ENCODE measurements around the gene EVC. TPM values are rescaled to one million over a fixed set of nuclear protein-coding genes. Genes with fewer than 3 reads are reported as not detected.

Gene EVC
- total and polyA plus RNA-seq, 2 donors (not counting 1 experiment from before 2014, with no cell fraction given) = 4.9 to 39.0 TPM

- Histone ChIP-seq H3K4me1 (ENCODE audit: control insufficient read depth, extremely low read depth, insufficient read depth, low read length) (no peaks in the 10 kb centered on the region), H3K79me2 (ENCODE audit: control insufficient read depth, insufficient read depth, low read length) (no peaks in the 10 kb centered on the region), H3K36me3 (ENCODE audit: control insufficient read depth, insufficient read depth, low read length) (peaks cover 23% of the 10 kb centered on the region), H3K9ac (ENCODE audit: insufficient read depth, low read length) (no peak overlapping the region), H2AFZ (ENCODE audit: low read length) (no peak overlapping the region), H3K27ac (ENCODE audit: insufficient read depth, low read length) (no peak overlapping the region), H3K4me3 (replicated peaks in 1 of 4; ENCODE audit: control extremely low read depth in 1 of 4, insufficient read depth in 1 of 4, low read depth in 3 of 4, low read length in 4 of 4) (no peak overlapping the region), H3K27me3 (ENCODE audit: control insufficient read depth, insufficient read depth, low read length) (no peaks in the 10 kb centered on the region), H4K20me1 (ENCODE audit: control insufficient read depth, extremely low read depth, insufficient read depth, low read length) (no peaks in the 10 kb centered on the region), H3K4me2 (ENCODE audit: extremely low read depth, insufficient read depth, low read length) (no peak overlapping the region), H3K9me3 (ENCODE audit: control insufficient read depth, insufficient read depth, low read depth, low read length) (no peaks in the 10 kb centered on the region)
- no peak for DNase-seq (ENCODE audit: low read depth in 2 of 2)
- TF ChIP-seq, protein P1, sequence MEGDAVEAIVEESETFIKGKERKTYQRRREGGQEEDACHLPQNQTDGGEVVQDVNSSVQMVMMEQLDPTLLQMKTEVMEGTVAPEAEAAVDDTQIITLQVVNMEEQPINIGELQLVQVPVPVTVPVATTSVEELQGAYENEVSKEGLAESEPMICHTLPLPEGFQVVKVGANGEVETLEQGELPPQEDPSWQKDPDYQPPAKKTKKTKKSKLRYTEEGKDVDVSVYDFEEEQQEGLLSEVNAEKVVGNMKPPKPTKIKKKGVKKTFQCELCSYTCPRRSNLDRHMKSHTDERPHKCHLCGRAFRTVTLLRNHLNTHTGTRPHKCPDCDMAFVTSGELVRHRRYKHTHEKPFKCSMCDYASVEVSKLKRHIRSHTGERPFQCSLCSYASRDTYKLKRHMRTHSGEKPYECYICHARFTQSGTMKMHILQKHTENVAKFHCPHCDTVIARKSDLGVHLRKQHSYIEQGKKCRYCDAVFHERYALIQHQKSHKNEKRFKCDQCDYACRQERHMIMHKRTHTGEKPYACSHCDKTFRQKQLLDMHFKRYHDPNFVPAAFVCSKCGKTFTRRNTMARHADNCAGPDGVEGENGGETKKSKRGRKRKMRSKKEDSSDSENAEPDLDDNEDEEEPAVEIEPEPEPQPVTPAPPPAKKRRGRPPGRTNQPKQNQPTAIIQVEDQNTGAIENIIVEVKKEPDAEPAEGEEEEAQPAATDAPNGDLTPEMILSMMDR (conservative IDR thresholded peaks at IDR 0.05 in 1 of 2, IDR thresholded peaks at IDR 0.05 in 1 of 2; ENCODE audit: low read depth in 1 of 2, low read length in 2 of 2) = no peak
- no peak for TF ChIP-seq EZH2 (IDR thresholded peaks at IDR 0.05; ENCODE audit: low read length, missing control alignments)
Measured at GRCh38 chr4:5801696-5802095, 90.7 kb downstream of the EVC start.

DNA sequence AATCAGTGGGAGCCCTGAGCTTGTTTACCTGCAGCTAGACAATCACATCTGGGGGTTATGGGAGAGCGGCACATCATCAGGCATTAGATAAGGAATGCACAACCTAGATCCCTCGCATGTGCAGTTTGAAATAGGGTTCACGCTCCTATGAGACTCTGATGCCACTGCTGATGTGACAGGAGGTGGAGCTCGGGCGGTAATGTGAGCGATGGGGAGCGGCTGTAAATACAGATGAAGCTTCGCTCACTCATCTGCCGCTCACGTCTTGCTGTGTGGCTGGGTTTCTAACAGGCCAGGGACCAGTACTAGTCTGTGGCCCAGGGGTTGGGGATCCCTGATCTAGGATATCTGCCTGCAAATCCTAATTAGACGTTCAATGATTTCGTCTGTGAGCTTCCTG is 91.6 kb downstream of the EVC start:
- no peak overlapping the region for H2AFZ ChIP-seq (ENCODE audit: low read length)
- TF ChIP-seq EZH2 (IDR thresholded peaks at IDR 0.05; ENCODE audit: low read length, missing control alignments) = no peak
- TF ChIP-seq, protein P1 (conservative IDR thresholded peaks at IDR 0.05 in 1 of 2, IDR thresholded peaks at IDR 0.05 in 1 of 2; ENCODE audit: low read depth in 1 of 2, low read length in 2 of 2) = no peak
- no peak overlapping the region for H3K4me2 ChIP-seq (ENCODE audit: extremely low read depth, insufficient read depth, low read length)
- H3K36me3 ChIP-seq (ENCODE audit: control insufficient read depth, insufficient read depth, low read length) = peaks cover 18% of the 10 kb centered on the region
- H3K27ac ChIP-seq (ENCODE audit: insufficient read depth, low read length) = no peak overlapping the region
- no peaks in the 10 kb centered on the region for H3K9me3 ChIP-seq (ENCODE audit: control insufficient read depth, insufficient read depth, low read depth, low read length)
- H3K4me3 ChIP-seq (replicated peaks in 1 of 4; ENCODE audit: control extremely low read depth in 1 of 4, insufficient read depth in 1 of 4, low read depth in 3 of 4, low read length in 4 of 4) = no peak overlapping the region
- DNase-seq (ENCODE audit: low read depth in 2 of 2) = no peak
- H3K4me1 ChIP-seq (ENCODE audit: control insufficient read depth, extremely low read depth, insufficient read depth, low read length) = no peaks in the 10 kb centered on the region
- no peaks in the 10 kb centered on the region for H3K27me3 ChIP-seq (ENCODE audit: control insufficient read depth, insufficient read depth, low read length)
- no peaks in the 10 kb centered on the region for H4K20me1 ChIP-seq (ENCODE audit: control insufficient read depth, extremely low read depth, insufficient read depth, low read length)
- no peak overlapping the region for H3K9ac ChIP-seq (ENCODE audit: insufficient read depth, low read length)
- H3K79me2 ChIP-seq (ENCODE audit: control insufficient read depth, insufficient read depth, low read length) = no peaks in the 10 kb centered on the region

DNA sequence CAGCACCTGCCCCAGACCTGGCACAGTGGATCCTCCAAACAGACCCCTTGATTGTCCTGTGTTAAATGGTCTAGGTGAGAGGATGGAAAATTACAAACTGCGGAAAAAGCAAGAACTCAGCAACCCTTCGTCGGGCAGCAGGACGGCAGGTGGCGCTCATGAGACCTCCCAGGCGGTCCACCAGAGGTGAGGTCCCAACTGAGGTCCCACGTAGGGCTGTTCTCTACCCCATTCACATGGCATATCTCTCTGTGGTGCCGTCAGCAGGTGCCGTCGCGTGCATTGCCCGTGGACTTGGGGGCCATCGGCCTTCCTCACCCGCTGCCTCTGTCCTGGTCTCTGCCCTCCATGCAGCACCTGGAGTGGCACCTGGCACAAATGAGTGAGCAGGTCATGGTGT is 93.7 kb downstream of the EVC start:
- TF ChIP-seq, protein P1 (conservative IDR thresholded peaks at IDR 0.05 in 1 of 2, IDR thresholded peaks at IDR 0.05 in 1 of 2; ENCODE audit: low read depth in 1 of 2, low read length in 2 of 2) = no peak
- no peak for TF ChIP-seq EZH2 (IDR thresholded peaks at IDR 0.05; ENCODE audit: low read length, missing control alignments)
- Histone ChIP-seq H2AFZ (ENCODE audit: low read length) (no peak overlapping the region), H3K9ac (ENCODE audit: insufficient read depth, low read length) (no peak overlapping the region), H3K79me2 (ENCODE audit: control insufficient read depth, insufficient read depth, low read length) (no peaks in the 10 kb centered on the region), H3K27me3 (ENCODE audit: control insufficient read depth, insufficient read depth, low read length) (no peaks in the 10 kb centered on the region), H3K4me2 (ENCODE audit: extremely low read depth, insufficient read depth, low read length) (no peak overlapping the region), H3K9me3 (ENCODE audit: control insufficient read depth, insufficient read depth, low read depth, low read length) (no peaks in the 10 kb centered on the region), H3K36me3 (ENCODE audit: control insufficient read depth, insufficient read depth, low read length) (peaks cover 18% of the 10 kb centered on the region), H4K20me1 (ENCODE audit: control insufficient read depth, extremely low read depth, insufficient read depth, low read length) (no peaks in the 10 kb centered on the region), H3K27ac (ENCODE audit: insufficient read depth, low read length) (no peak overlapping the region), H3K4me1 (ENCODE audit: control insufficient read depth, extremely low read depth, insufficient read depth, low read length) (no peaks in the 10 kb centered on the region), H3K4me3 (replicated peaks in 1 of 4; ENCODE audit: control extremely low read depth in 1 of 4, insufficient read depth in 1 of 4, low read depth in 3 of 4, low read length in 4 of 4) (no peak overlapping the region)
- DNase-seq (ENCODE audit: low read depth in 2 of 2) = no peak

All from fibroblast of lung (primary cell).